Motor neuron (in vitro differentiated cells): Measurements from ENCODE around the gene CADM1. TPM values are rescaled to one million over a fixed set of nuclear protein-coding genes. Genes with fewer than 3 reads are reported as not detected.

Source experiments
- ATAC-seq, 8 experiments: fragments of 200-7000 bp; cut with Tn5 transposase; replicated peaks in 6 of 8; 2 replicates each; pipeline ENCODE4 v1.8.0; 2021; ENCODE audit warnings: mild to moderate bottlenecking in 8 of 8, moderate library complexity in 8 of 8
- H3K27ac ChIP-seq, 2 donors: fragments of 250-450 bp; sonication (Bioruptor Pico); 2 replicates each; pipeline ENCODE4 v1.9.0; 2021; ENCODE audit warnings: antibody characterized with exemption in 2 of 2, mild to moderate bottlenecking in 2 of 2, moderate library complexity in 1 of 2
- H3K4me1 ChIP-seq, 2 donors: fragments of 250-450 bp; sonication (Bioruptor Pico); replicated peaks in 1 of 2; 2 replicates each; pipeline ENCODE4 v1.6.1; 2021; ENCODE audit warnings: antibody characterized with exemption in 2 of 2, mild to moderate bottlenecking in 2 of 2, moderate library complexity in 1 of 2
- H3K4me3 ChIP-seq, 5 donors: fragments of 250-450 bp; sonication (Bioruptor Pico); 2 replicates each; pipeline ENCODE4 v1.9.0; 2021; ENCODE audit warnings: antibody characterized with exemption in 5 of 5, mild to moderate bottlenecking in 5 of 5, moderate library complexity in 4 of 5
- WGBS, 10 experiments: fragments of 450-650 bp; shearing (Covaris generic); methylation state at CpG; one replicate each; pipeline ENCODE4 v1.0.0; 2022; 5-methylcytosine and 5-hydroxymethylcytosine counted together
- in situ Hi-C, 9 experiments: fragments of 400-800 bp; cut with MboI; loops; one replicate each; pipeline ENCODE4 v1.15.0; 2021; ENCODE audit warnings: low sequenced_read_pairs in 9 of 9, low pct_unique_long_range_greater_than_20kb in 2 of 9; ENCODE audit not compliant: unreplicated experiment in 9 of 9
- total RNA-seq, 8 experiments: library from RNA; unstranded; fragments of 300-600 nt; gene quantifications; 2 replicates each; pipeline versions ENCODE4 v1.2.3 to v1.2.4, GENCODE V29; 2022

Gene CADM1
- total RNA-seq, 8 experiments from 2014 or later = 0.71 to 129 (median 106) TPM

- H3K4me3 ChIP-seq = no peak overlapping the region
- in situ Hi-C loops = no loop called here
- H3K4me1 ChIP-seq = peaks cover 39 to 47% of the 10 kb centered on the region in 2 donors
- no peak overlapping the region for H3K27ac ChIP-seq
- no peak for ATAC-seq
- 0 to 100% (median 64%) methylated on average over 1 to 4 of the region's 4 CpGs; no CpG with 5 or more reads in 2 of the 10 experiments for WGBS, 10 experiments
Observed at GRCh38 chr11:115257678-115258077, 246.5 kb downstream of the CADM1 start.

GRCh38 chr11:115257270-115257669 lies 246.9 kb downstream of the CADM1 start:
- Histone ChIP-seq H3K4me3 (no peak overlapping the region), H3K27ac (no peak overlapping the region), H3K4me1 (peaks cover 39 to 50% of the 10 kb centered on the region in 2 donors)
- peak in 2 of 8 experiments; percentile 24 to 27 for ATAC-seq
- in situ Hi-C loops = no loop called here

GRCh38 chr11:115256397-115257197 lies 247.6 kb downstream of the CADM1 start:
- H3K4me3 ChIP-seq = no peak overlapping the region
- H3K27ac ChIP-seq = no peak overlapping the region
- in situ Hi-C loops = no loop called here
- peak in 5 of 8 experiments; percentile 80 to 92 (median 84) for ATAC-seq
- H3K4me1 ChIP-seq = peaks cover 39 to 53% of the 10 kb centered on the region in 2 donors
- 41 to 83% (median 55%) methylated on average over 1 to 7 of the region's 7 CpGs; no CpG with 5 or more reads in 1 of the 10 experiments for WGBS, 10 experiments

- H3K4me1 ChIP-seq = peaks cover 39 to 58% of the 10 kb centered on the region in 2 donors
- in situ Hi-C loops = no loop called here
- no peak overlapping the region for H3K27ac ChIP-seq
- ATAC-seq = no peak
- 15 to 91% (median 66%) methylated on average over 3 to 9 of the region's 9 CpGs; no CpG with 5 or more reads in 1 of the 10 experiments for WGBS, 10 experiments
- no peak overlapping the region for H3K4me3 ChIP-seq
Observed at GRCh38 chr11:115255006-115255762, 249.0 kb downstream of the CADM1 start.

GRCh38 chr11:115251126-115251525 lies 253.1 kb downstream of the CADM1 start:
- WGBS, 10 experiments = 0 to 89% (median 73%) methylated on average over 1 to 4 of the region's 4 CpGs; no CpG with 5 or more reads in 2 of the 10 experiments
- ATAC-seq = no peak
- peaks cover 23 to 49% of the 10 kb centered on the region in 2 donors for H3K4me1 ChIP-seq
- no peak overlapping the region for H3K4me3 ChIP-seq
- in situ Hi-C loops = no loop called here
- H3K27ac ChIP-seq = no peak overlapping the region

GRCh38 chr11:115249061-115249578 lies 255.1 kb downstream of the CADM1 start:
- in situ Hi-C loops = no loop called here
- no peak overlapping the region for H3K27ac ChIP-seq

DNA sequence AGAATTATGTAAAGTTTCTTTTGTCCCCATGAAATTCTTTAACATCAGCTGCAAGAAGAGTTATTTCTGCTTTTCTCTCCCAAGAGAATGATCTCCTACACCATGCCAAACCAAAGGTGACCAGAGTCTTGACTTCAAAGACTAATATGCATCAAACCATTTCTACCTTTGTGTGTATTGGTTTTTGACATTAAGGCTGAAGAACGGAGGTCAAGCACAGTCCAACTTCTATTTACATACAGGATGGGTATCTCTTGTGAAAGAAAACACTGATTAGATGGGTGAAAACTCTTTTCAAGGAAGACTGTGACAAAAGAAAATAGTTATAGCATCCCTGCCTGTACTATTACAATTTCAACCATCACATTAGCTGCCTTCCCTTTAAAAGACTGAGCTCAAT lies 256.3 kb downstream of the CADM1 start:
- Histone ChIP-seq H3K4me1 (peaks cover 30 to 60% of the 10 kb centered on the region in 2 donors), H3K4me3 (no peak overlapping the region), H3K27ac (no peak overlapping the region)
- no peak for ATAC-seq
- in situ Hi-C loops = no loop called here
- 0 to 100% (median 79%) methylated on average over 1 of the region's 1 CpG; no CpG with 5 or more reads in 2 of the 10 experiments for WGBS, 10 experiments

More at GRCh38 chr11:115249061-115249578, 255.1 kb downstream of the CADM1 start:
- ATAC-seq = no peak
- H3K4me1 ChIP-seq = peaks cover 22 to 49% of the 10 kb centered on the region in 2 donors
- 22 to 100% (median 72%) methylated on average over 1 to 4 of the region's 4 CpGs for WGBS, 10 experiments
- H3K4me3 ChIP-seq = no peak overlapping the region

DNA sequence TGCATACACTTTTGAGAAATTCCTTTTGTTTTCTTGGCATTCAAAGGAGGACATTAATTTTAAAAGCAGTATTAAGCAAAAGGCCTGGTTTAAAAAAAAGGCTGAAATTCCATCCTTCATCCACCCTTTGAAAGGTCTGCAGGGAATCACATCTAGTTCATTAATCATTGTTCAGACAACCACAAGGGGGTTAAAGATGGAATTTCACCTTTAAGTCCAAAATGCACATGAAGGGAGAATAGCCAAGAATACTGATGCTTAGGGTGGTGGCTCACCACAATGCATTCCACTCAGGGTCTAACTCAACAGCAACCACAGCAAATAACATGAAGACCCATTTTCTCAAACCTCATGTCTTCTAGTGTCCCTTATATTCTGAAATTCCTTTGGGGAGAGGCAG lies 256.9 kb downstream of the CADM1 start:
- H3K4me3 ChIP-seq = no peak overlapping the region
- in situ Hi-C loops = no loop called here
- no peak overlapping the region for H3K27ac ChIP-seq
- H3K4me1 ChIP-seq = peaks cover 33 to 60% of the 10 kb centered on the region in 2 donors
- ATAC-seq = peak in 1 of 8 experiments; percentile 74

DNA sequence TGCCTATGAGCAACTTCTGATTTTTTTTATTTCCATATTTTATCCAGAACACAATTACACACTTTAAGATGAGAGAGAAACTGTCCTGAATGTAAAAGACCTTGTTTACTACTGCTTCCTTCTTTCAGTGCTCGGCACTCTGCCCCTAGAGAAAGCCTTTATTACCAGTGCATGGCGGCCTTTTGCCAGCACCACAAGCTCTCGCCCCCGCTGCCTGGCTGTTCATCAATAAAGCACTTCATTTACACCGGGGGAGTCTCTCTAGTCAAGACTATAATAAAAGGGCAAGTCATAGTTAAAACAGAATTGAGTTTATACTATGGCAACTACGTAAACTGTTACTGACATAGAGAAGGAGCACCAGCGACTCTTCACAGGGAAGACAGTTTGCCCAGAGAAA lies 259.5 kb downstream of the CADM1 start:
- peaks cover 35 to 66% of the 10 kb centered on the region in 2 donors for H3K4me1 ChIP-seq
- 39 to 100% (median 65%) methylated on average over 1 to 7 of the region's 7 CpGs; no CpG with 5 or more reads in 1 of the 10 experiments for WGBS, 10 experiments
- no peak overlapping the region for H3K4me3 ChIP-seq
- no peak overlapping the region for H3K27ac ChIP-seq
- in situ Hi-C loops = no loop called here
- peak in 4 of 8 experiments; percentile 32 to 83 (median 50) for ATAC-seq

DNA sequence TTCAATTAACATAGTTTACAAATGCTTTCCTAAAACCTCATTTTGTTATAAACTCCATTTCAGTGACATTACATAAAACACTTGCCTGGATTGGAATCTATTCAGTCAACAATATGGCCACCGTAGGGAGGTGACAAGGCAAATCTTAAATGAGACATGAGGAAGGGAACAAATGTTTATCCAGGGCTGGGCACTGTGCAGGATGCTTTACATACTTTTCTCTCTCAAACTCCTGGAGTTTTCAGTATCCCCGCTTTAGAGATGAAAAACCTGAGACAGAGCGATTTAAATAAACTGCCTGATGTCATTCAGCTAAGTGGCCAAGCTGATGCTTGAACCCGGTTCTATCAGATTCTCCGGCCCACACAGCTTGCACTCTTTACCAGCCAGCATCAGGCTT lies 259.9 kb downstream of the CADM1 start:
- in situ Hi-C loops = no loop called here
- no peak overlapping the region for H3K27ac ChIP-seq
- H3K4me3 ChIP-seq = no peak overlapping the region
- 60 to 100% (median 93%) methylated on average over 1 to 5 of the region's 5 CpGs for WGBS, 10 experiments
- H3K4me1 ChIP-seq = peaks cover 35 to 66% of the 10 kb centered on the region in 2 donors
- peak in 3 of 8 experiments; percentile 12 to 59 (median 16) for ATAC-seq

- 100% methylated on average over 1 of the region's 1 CpG; no CpG with 5 or more reads in 6 of the 10 experiments for WGBS, 10 experiments
- Histone ChIP-seq H3K27ac (no peak overlapping the region), H3K4me3 (no peak overlapping the region), H3K4me1 (peaks cover 35 to 66% of the 10 kb centered on the region in 2 donors)
- in situ Hi-C loops = no loop called here
- ATAC-seq = no peak
Observed at GRCh38 chr11:115242982-115243381, 261.2 kb downstream of the CADM1 start.

DNA sequence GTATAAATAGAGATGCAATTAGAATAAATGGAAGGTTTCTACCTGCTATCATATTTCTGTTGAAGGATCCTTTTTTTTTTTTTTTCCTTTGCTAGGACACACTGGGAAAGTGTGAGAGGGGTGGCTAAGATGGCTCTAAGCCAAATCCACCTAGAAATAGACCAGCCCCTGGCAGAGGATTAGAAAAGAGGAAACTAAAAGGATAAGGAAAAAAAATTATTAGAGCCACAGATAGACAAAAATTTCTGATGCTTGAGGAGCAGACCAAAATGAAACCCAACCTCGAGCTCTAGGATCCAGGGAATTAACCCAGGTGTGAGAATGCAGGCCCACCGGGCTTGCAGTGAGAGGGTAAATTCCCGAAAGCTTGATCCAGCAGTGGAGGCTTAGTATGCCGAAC lies 262.3 kb downstream of the CADM1 start:
- H3K27ac ChIP-seq = no peak overlapping the region
- in situ Hi-C loops = no loop called here

GRCh38 chr11:115238791-115239190 lies 265.4 kb downstream of the CADM1 start:
- Histone ChIP-seq H3K27ac (no peak overlapping the region), H3K4me3 (no peak overlapping the region), H3K4me1 (peaks cover 11 to 32% of the 10 kb centered on the region in 2 donors)
- peak in 3 of 8 experiments; percentile 25 to 72 (median 29) for ATAC-seq
- WGBS, 10 experiments = 25 to 100% (median 100%) methylated on average over 1 to 2 of the region's 2 CpGs; no CpG with 5 or more reads in 5 of the 10 experiments
- in situ Hi-C loops = no loop called here

More for the DNA sequence above, 262.3 kb downstream of the CADM1 start:
- peaks cover 30 to 63% of the 10 kb centered on the region in 2 donors for H3K4me1 ChIP-seq
- ATAC-seq = no peak
- WGBS, 10 experiments = 33 to 100% (median 94%) methylated on average over 2 to 4 of the region's 4 CpGs; no CpG with 5 or more reads in 1 of the 10 experiments
- H3K4me3 ChIP-seq = no peak overlapping the region
